GM12892 (cell line): ENCODE measurements around the gene TRPM5.

Experiments used
- POLR2A ChIP-seq: IDR thresholded peaks from 2 replicates; pipeline ENCODE4 v1.6.1; 2011; ENCODE audit warnings: low read depth, low read length, control low read depth
- POLR2AphosphoS5 ChIP-seq: IDR thresholded peaks from 2 replicates; pipeline ENCODE4 v1.6.1; 2011; ENCODE audit warnings: low read depth, low read length, control low read depth
- TAF1 ChIP-seq: IDR thresholded peaks from 2 replicates; pipeline ENCODE4 v1.6.1; 2011; ENCODE audit warnings: low read depth, mild to moderate bottlenecking, control low read depth, low read length, borderline replicate concordance

GRCh38 chr11:2415171-2415570 lies 29.1 kb downstream of the TRPM5 start:
- TF ChIP-seq POLR2A (no peak), POLR2AphosphoS5 (no peak), TAF1 (no peak)
